Smooth muscle cell of the brain vasculature (primary cell): Measurements from ENCODE around the gene PSMC3.
"Not testable (repeated sequence)": the region's sequence is repeated elsewhere in the genome, so short reads cannot be mapped to it uniquely, and the experiment has no call there.

Source experiments
- DNase-seq: peaks from one replicate; pipeline ENCODE4 v3.0.0-alpha.2; 2012; ENCODE audit warnings: low read depth, low spot score

The PSMC3 gene

DNA sequence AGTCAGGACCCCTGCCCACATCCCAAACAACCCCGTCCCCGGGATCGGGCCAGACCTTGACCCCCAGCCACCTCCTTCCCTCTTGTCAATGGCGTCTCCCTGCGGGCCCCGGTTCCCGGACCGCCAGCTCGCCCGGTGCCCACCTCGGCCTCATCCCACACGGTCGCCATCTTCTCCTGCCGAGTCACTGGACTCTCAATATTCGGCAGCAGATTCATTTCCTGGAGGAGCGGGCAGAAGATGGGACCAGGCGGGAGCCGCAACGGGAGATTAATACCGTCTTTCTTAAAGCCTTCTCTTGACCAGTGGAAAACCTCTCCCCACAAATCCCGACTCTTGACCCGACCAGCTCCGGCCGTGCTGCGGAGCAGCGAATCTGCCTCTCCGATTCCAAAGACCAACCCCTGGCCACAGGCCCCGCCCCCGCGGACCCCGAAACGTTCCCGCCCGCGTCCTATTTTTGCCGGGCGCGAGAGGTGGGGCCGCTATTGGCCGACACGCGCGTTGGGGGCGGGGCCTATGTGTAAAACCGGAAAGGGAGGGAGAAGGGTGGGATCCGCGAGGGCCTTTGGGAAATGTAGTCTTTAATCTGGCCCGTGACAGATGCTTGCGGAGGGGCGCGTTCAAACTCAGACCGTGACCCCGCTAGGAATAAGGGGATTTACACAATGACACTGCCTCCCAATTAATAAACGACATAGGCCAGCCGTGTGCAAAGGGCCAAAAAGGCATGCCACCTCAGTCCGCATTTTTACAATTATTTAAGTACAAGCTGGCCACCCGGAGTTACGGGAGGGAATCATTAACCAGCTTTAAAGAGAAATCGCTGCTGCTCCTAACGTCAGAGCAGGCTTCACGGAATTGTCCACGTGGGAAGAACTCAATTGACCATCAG, at the start of gene PSMC3:
PSMC3 (minus strand) TSS at position 378 of the 895 bp plus-strand sequence; CDS start at position 218, 160 bp downstream.
- DNase-seq, result peak; percentile 95

DNA sequence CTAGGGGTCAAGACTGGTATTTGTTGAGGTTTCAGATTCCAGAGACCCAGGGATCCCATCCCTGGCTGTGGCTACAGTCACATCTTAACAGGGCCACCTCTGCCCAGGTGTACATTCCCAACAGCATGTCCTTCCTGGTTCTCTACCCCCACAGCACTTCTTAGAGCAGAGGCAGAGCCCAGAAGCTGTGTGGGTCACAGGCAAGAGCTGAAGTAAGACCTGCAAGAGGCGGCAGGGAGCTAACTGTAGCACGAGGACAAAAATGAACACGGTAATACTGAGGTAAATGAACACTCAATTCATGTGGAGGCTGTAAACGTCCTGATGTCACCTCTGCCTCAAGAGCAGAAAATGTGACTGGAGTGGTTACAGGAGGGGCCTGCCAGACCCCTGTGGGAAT, 44.4 kb upstream of the PSMC3 start:
- DNase-seq, result no peak

DNA sequence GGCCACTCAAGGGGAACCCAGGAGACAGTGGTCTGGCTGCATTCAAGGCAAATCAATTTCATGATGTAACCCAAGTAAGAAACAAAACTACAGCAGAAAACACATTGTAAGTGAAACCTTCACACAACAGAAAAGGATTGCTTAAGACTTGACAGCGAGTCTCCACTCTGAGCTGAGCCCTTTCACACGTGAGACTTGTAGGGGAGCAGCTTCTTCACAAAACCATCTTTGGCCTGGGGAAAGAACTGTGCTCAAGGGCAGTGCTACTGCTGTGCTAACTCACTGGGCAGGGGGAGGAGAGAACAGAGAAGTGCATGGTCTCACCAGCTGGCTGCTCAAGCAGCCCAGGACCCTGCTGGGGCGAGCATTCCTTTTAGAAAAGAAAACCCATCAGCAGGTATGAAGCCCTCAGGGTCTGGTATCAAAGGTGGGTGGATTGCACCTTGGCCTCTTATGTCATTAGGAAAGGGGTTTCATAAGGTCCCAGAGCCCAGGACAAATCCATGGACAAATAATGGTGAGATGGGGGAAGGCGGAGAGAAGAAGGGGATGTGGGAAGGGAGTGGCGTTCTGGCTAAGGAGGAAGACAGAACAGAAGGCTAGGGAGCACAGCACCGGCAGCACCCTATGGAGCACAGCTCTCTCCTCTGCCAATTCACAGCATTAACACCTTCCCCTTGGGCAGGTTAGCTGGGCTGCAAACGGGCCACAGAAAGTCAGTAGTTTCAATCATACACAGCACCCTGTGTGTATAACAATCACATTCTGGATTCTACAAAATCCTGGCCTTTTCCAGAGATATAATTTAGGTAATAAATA, 43.3 kb upstream of the PSMC3 start:
- no peak for DNase-seq

GRCh38 chr11:47468598-47469214, 42.5 kb upstream of the PSMC3 start:
- no peak for DNase-seq

- no peak for DNase-seq
Observed at GRCh38 chr11:47467357-47467756, 41.1 kb upstream of the PSMC3 start.

DNA sequence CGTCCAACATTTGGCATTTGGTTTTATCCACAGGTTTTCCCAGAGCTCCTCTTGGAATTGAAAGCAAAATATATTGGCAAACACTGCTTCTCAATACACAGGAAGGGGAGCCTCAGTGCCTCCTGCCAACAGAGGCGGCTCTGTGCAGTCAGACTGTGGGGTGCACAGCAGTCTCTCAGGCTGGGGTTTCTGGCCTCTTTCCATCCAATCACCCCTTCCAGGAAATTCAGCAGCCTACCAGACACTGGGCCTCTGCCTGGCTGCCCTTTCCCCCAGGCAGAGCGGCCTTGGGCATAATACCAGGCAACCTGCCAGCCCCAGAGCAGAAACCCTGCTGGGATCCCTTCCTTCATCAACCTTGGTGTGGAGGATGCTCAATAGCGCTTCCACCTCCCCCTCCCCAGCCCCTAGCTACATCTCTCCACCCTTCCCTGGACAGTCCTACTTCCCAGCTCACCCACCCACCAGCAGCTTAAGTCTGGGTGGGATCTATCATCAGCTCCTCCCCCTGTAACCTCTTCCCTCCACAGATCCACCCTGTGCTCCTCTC, 40.5 kb upstream of the PSMC3 start:
- DNase-seq, result peak; percentile 81

DNA sequence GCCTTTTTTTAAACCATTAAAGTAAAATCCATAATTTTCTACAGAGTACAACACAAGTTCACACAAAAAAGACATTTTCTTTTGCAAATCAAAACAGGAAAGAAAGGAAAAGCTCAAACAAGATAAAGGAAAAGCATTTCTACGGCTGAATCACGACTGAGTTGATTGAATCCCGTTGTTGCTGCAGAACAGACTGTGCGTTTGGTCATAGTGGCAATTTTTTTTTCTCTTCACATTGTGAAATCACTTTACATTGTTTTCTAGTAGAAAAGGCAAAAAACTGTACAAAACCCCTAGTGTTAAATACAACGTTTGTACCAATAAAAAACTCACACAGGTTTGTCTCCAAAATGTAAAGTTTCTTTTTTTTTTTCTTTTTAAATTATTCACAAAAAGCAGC, 40.0 kb upstream of the PSMC3 start:
- DNase-seq, result no peak

DNA sequence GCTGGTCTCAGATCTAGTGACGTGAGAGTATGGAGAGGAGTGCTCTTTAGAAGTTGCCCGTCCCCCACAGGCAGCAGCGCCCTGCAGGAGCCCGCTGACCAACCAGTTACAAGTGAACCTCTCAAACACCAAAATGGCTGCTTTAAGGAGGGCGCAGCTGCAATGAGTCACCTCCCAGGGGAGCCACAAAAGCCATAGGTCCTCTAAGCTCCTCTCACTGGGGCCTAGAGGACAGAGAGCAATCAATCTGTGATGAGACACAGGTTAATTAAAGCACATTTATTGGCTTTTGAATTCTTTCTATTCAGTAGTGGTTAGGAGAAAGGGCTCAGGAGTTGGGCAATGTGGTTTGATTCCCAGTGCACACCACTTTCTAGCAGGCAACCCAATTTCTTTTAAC, 38.2 kb upstream of the PSMC3 start:
- no peak for DNase-seq

GRCh38 chr11:47461876-47462275, 35.6 kb upstream of the PSMC3 start:
- DNase-seq, result no peak

DNA sequence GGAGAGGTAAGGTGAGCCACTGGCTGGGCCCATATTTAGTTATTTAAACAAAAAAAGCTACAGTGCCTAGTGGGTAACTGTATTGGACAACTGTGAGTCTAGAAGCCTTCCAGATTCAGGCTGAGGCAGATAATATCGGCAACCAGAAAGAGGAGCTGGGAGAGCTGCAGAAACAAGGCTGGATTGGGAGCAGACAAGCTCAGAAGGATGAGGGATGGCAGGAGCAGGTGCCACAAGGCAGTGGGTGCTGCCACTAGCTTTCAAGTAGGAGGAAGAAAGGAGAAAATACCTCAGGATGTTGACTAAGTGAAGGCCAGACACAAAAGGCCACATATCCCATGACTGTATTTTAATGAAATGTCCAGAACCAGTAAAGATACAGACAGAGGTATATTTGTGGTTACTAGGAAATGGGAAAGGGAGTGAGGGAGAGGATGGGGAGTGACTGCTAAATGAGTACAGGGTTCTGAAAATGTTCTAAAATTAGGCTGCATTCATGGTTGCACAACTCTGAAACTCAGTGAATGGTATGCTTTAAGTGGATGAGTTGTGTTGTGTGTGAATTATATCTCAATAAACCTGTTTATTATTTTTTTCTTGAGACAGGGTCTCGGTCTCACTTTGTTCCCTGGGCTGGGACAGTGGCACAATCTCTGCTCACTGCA, 34.5 kb upstream of the PSMC3 start:
- DNase-seq, result no peak

DNA sequence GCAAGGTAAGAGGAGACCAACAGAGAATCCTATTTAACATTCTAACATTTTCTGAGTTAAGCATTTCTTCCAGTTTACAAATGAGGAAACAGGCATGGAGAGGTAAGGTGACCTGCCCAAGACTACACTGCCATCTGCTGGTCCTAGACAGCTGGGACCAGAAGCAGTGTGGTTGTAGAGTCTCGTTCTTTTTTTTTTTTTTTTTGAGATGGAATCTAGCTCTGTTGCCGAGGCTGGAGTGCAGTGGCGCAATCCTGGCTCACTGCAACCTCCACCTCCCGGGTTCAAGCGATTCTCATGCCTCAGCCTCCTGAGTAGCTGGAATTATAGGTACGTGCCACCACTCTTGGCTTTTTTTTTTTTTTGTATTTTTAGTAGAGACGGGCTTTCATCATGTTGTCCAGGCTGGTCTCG, 28.0 kb upstream of the PSMC3 start:
- DNase-seq, result not testable (repeated sequence)

DNA sequence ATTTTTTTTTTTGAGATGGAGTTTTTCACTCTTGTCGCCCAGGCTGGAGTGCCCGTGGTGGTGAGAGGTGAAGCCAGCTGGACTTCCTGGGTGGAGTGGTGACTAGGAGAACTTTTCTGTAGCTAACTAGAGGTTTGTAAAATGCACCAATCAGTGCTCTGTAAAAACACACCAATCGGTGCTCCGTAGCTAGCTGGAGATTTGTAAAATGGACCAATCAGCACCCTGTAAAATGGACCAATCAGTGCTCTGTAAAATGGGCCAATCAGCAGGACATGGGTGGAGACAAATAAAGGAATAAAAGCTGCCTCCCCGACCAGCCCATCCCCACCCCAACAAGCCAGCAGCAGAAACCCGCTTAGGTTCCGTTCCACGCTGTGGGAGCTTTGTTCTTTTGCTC, 27.1 kb upstream of the PSMC3 start:
- DNase-seq, result no peak

GRCh38 chr11:47451990-47452389, 25.8 kb upstream of the PSMC3 start:
- no peak for DNase-seq

GRCh38 chr11:47451436-47451835, 25.2 kb upstream of the PSMC3 start:
- no peak for DNase-seq

DNA sequence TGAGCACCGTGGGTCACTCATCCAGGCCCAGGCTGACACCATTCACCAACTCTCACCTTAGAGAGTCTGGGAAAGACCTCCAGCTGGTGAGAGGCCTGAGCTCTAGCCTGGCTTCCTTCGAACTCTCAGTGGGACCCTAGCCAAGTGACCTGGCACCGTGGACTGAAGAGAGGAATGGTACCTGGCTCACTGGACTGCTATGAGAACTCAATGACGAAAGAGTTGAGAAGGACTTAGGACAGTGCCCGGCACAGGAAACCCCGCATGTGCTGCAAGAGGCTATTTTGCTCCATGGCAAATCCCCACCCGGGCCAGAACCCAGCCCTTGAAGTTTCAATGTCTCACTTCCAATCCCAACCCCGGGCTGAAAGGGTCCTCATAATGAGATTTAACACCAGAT, 23.3 kb upstream of the PSMC3 start:
- no peak for DNase-seq

- no peak for DNase-seq
Observed at GRCh38 chr11:47448566-47449427, 22.6 kb upstream of the PSMC3 start, which contains the start of gene RAPSN. RAPSN (minus strand) TSS chr11:47449136; CDS start chr11:47448964, 172 bp downstream.

DNA sequence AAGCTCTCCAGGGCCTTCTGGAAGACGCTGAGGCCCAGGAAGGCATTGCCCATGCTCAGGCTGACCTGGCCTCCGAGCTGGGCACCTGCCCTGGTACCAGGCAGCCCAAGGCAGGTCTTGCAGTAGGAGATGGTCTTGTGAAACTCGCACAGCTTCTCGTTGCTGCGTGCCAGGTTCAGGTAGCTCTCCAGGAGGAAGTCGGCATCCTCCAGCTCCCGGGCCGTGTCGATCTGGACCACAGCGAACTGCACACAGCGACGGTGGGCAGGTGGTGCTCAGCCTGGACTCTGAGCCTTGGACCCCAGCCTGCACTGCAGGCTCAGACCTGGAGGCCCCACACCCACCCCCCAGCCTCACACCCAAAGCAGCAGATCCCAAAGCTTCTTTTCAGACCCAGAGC, 21.7 kb upstream of the PSMC3 start:
- DNase-seq, result no peak

DNA sequence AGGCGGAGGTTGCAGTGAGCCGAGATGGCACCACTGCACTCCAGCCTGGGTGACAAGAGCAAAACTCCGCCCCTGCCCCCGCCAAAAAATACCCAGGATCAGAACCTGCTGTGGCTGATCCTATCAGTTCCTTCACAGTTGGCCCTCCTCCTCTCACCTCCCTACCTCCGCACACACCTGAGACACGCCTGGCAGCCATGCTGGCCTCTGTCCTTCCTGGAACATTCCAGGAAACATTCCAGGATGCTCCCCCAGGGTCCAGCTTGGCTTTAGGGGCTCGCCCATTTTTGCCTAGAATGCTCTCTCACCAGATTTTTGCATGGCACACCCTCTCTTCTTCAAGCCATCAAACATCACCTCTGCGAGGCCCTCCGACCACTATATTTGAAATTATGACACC, 20.6 kb upstream of the PSMC3 start:
- no peak for DNase-seq

DNA sequence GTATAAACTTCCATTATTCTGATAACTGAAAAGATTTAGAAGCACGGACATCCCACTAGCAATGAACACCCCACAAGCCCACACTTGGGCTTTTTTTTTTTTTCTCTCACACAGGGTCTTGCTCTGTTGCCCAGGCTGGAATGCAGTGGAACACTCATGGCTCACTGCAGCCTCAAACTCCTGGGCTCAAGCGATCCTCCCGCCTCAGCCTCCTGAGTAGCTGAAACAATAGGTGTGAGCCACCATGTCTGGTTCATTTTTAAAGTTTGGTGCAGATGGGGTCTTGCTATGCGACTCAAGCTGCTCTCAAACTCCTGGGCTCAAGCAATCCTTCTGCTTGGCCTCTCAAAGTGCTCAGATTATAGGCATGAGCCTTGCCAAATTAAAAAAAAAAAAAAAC, 19.6 kb upstream of the PSMC3 start:
- no peak for DNase-seq

DNA sequence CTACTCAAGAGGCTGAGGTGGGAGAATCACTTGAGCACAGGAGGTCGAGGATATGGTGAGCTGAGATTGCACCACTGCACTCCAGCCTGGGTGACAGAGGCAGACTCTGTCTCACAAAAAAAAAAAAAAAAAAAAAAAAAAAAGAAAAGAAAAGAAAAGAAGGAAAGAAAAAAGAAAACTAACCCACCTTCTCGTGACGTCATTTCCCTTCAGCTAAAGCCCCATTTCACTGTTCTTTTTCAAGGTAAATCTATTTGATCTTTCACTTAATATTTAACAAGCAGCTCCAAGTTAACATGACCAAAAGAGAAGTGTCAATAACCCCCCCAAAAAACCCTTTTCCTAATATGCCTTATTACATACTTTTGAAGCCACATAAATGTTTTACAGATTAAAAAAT, 17.6 kb upstream of the PSMC3 start:
- no peak for DNase-seq
